GM19324 (cell line): ENCODE results near the gene ADM.
"Not testable (repeated sequence)": the region's sequence is repeated elsewhere in the genome, so short reads cannot be mapped to it uniquely, and the experiment has no call there.

ENCODE experiments used
- ATAC-seq: cut with Tn5 transposase; IDR thresholded peaks from one replicate; pipeline ENCODE4 v1.9.1; 2021; ENCODE audit warnings: mild to moderate bottlenecking, moderate library complexity; ENCODE audit not compliant: unreplicated experiment, low FRiP score

Gene ADM, protein sequence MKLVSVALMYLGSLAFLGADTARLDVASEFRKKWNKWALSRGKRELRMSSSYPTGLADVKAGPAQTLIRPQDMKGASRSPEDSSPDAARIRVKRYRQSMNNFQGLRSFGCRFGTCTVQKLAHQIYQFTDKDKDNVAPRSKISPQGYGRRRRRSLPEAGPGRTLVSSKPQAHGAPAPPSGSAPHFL

DNA sequence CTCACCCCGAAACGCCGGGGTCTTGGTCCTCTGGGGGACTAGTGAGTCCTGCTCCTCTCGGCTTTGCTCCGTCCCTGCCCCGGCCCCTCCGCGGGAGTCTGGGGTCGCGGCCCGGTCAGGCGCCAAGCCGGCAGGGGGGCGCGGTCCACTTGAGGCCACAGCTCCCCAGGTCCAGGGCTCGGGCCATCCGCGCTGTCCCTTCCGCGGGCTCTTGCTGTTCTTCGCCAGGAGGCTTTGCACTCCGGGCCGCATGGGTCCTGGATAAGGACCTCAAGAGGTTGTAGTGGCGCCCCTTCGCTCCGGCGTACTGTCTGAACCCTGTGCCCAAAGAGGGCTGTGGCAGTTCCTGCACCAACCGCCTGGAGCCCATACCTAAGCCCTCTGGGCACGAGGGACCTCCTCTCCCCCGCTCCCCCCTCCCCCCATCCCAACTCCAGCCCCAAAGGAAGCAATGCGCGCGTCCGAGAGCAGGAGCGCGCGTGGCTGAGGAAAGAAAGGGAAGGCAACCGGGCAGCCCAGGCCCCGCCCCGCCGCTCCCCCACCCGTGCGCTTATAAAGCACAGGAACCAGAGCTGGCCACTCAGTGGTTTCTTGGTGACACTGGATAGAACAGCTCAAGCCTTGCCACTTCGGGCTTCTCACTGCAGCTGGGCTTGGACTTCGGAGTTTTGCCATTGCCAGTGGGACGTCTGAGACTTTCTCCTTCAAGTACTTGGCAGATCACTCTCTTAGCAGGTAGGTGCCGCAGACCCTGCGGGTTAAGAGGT, at the start of gene ADM:
Gene ADM (plus strand): TSS at position 579 of the 767 bp plus-strand sequence. CDS start 628 bp downstream, outside the sequence.
- ATAC-seq: no peak

DNA sequence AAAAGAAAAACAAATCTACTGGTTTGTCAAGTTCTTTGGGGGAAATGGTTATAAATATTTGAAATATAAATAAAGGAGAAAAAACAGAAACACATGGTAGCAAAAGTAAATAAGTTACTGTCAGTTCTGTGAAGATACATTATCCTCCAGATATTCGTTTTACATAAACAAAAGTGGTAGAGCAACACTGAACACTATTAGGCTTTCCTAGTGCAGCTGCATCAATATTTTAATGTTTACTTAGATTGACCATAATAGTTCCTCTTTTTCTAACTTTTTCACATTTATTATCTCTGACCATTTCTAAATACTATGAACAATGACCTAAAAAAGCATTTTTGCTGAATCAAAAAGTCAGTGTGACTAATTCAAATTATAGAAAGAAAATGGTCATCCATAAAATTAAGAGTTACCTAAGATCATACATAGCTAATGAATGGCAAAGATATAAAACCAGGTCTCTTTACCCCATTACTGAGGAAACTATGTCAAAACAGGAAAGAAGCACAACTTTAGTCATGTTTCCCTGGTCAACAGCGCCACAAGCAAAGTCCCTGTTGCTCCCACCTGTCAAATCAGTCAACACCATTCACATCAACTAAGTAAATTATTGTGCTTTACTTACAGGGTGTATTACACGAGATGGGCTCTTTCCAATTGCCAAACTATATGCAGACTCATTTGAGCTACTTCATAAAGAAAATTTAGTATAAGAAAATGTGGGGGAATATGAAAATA, 49.3 kb upstream of the ADM start:
- no peak for ATAC-seq

DNA sequence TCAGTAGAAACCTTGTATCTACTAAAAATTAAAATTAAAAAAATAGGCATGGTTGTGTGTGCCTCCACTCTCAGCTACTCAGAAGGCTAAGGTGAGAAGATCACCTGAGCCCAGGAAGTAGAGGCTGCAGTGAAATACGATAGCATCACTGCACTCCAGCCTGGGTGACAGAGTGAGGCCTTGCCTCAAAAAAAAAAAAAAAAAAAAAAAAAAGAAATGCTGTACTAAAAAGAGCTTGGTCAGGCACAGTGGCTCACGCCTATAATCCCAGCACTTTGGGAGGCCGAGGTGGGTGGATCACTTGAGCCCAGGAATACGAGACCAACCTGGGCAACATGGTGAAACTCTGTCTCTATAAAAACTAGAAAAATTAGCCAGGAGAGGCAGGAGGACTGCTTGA, 47.4 kb upstream of the ADM start:
- ATAC-seq: no peak

DNA sequence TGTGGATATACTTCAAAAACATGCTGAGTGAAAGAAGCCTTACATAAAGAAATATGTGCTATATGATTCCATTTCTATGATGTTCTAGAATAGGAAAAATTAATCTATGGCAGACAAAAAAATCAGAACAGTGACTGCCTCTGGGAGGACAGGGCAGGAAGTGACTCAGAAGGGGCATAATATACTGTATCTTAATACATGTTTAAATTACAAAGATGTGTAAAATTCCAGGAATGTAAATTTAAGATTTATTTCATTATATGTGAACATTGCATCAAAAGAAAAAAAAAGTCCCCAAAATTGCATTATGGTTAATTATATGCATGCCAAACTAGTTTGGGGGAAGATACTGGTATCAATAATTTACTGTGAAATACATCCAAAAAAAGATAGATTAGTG, 43.1 kb upstream of the ADM start:
- ATAC-seq: no peak

DNA sequence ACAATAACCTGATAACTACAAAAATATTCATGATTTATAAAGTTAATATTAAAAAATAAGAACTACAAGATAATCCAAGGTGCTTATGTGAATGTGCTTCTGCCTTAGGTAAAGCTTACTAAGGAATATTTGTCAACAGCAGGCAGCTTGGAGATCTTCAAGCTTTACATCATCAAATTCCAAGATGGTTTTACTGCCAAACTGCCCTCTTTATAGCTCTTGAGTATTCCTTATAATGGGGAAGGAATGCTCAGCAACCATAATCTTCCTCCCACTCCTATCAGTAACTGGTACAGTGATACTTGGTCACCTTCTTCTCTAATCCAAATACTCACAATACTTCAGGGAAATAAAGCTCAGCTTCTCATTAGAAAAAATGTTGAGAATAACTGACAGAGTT, 40.9 kb upstream of the ADM start:
- ATAC-seq: no peak

DNA sequence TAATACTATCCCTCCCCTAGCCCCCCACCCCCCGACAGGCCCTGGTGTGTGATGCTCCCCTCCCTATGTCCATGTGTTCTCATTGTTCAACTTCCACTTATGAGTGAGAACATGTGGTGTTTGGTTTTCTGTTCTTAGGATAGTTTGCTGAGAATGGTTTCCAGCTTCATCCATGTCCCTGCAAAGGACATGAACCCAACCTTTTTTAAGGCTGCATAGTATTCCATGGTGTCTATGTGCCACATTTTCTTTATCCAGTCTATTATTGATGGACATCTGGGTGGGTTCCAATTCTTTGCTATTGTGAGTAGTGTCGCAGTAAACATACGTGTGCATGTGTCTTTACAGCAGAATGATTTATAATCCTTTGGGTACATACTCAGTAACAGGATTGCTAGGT, 40.2 kb upstream of the ADM start:
- not testable (repeated sequence) for ATAC-seq

DNA sequence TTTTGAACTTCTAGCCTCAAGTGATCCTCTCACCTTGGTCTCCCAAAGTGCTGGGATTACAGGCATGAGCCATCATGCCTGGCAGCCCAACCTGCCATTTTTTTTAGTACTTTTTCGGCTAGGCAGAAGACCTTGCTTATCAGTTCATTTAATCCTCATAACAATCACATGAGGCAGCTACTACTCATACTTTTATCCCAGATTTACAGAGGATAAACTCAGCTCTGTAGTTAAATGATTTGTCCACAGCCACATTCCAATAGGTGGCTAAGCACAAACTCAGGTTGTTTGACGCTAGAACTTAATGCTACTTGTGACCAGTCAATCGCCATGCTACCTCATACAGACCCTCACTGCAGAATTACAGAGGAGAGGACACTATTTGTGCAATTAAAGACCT, 38.9 kb upstream of the ADM start:
- ATAC-seq: no peak

DNA sequence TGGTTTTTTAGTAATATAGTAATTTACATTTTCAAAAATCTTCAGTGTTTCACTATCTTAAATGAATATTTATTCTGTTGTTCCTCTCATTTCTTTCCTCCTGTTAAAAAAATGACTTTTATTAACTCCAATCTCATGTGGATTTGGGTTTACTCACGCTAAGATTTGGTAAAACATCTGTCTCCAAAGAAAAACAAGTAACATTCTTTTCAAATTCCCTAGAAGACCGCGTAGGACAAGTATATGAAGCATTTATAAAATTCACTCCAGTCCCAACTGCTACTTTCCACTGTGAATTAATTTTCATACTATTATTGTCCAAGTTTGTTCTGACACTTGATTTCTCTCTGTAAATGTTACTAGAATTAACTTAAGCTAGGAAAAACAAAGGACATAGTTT, 37.1 kb upstream of the ADM start:
- no peak for ATAC-seq

DNA sequence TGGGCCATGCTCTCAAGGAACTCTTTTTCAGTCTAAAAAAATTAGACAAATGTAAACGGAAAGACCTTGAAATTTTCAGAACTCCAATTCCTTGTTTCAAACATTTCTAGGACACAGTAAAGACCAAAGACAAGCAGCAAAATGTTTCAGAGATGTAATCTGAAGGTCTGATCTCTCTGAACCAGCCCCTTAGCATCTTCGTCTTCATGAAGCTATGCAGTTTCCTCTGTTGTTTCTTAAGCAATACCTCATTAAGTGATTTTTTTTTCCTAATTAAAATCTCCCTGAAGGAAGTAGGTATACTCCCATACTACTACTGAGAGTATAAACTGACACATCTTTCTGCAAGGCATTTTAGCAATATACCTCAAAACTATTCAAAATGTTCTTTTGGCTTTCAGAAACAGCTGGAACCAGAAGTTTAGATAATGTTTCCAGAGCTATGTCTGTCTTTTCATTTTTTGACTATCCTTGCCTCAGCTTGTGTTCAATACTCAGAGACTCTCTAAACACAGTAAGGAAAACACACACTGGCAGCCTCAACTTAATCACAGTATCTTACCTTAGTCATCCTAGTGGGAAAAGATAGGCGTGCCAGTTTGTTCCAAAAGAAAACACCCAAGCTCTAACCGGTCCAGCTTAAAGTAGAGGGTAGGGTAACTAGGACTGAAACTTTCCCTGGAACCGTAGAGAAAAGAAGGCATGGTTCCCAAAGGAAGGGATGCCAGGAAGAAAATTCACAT, 36.0 kb upstream of the ADM start:
- no peak for ATAC-seq

DNA sequence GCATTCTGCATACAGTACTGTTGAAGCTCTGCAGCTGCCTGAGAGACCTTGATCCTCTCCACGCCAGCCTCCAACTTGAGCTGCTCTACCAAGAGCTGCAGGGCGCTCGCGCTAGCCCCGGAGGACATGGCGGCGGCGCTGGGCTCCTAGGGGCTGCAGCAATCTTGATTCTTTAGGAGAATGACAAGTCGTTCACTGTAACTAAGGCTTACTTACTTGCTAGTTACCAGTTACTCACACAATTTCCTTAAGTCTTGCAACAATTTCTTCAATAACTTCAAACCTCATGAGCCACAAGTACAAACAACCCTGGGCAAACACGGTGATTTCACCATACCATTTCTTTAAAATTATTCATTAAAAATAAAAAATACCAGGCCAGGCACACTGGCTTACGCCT, 32.7 kb upstream of the ADM start:
- ATAC-seq: no peak

DNA sequence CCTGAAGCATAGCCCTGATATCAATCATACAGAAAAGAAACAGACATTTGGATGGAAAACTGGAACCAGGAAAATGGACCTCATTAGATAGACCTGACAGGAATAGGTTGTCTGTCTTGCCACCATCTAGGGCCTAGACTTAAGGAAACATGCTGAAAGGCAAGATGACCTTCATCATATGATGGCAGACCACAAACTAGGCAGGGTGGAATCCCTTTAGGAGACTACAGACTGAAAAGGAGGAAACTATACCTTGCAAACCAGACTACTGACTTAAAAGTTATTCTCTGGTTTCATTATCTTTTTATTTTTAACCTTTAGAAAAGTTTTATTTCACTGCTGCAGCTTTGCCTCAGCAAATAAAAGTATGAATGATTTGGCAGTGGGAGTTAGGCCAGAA, 31.1 kb upstream of the ADM start:
- no peak for ATAC-seq

DNA sequence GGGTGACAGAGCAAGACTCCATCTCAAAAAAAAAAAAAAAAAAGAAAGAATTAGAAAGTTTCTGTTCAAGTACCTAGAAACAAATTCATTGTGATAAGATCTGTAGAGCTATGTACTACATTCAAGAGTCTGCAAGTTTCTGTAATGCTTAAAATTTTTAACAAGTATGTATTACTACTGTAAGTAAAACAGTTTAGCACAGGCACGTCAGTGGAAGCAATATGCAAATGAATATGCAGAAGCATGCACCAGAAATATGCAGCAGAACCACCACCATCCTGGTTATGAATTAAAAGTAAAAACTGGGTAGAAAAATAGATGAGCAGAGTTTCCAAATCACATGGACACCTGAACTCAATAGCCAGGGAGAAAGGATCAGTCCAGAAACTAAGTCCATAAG, 30.1 kb upstream of the ADM start:
- ATAC-seq: no peak

DNA sequence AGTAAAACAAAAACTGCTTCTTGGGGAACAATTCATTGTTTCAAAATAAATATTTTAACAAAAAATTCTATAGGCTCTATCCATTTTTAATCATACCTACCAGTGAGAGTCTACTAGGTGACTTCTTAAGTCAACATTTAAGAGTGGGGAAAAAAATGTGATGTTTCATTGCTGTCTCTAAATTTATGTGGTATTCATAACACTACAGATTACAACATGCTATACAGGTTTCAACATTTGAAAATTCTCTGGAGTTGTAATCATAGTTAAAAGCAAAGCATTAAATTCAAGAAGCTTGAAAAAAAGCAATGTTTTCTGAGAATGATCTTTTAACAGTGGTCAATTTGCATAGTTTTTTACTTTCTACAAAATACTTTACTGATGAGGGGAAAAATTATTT, 29.2 kb upstream of the ADM start:
- ATAC-seq: no peak

DNA sequence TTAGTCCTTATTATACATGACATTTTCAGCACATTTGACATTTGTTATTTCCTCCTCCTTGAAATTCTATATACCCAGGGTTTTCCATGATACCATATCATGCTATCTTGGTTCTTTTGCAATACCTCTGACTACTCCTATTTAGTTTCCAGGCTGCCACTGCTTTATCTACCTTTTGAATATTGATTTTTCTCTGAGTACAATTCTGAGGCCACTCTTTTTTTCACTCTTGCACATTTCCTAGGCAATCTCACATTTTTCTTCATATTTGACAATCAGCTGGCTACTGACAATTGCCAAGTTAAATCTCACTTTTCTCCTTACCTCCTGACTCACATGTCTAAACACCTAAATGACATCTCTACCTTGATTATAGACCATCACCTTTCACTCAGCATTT, 22.8 kb upstream of the ADM start:
- ATAC-seq: no peak

DNA sequence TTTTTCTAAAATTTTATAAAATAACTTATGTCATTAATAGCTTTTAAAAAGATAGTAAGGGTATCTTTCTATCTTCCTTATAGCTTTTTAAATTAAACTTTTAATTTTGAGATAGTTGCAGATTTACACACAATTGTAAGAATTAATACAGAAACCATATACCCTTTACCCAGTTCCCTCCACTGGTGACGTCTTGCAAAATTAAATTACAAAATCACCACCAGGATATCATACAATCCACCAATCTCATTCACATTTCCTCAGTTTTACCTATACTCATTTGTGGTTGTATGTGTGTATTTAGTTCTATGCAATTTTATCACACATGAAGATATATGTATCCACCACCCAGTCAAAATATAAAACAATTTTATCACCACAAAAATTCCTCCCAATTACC, 20.9 kb upstream of the ADM start:
- no peak for ATAC-seq

DNA sequence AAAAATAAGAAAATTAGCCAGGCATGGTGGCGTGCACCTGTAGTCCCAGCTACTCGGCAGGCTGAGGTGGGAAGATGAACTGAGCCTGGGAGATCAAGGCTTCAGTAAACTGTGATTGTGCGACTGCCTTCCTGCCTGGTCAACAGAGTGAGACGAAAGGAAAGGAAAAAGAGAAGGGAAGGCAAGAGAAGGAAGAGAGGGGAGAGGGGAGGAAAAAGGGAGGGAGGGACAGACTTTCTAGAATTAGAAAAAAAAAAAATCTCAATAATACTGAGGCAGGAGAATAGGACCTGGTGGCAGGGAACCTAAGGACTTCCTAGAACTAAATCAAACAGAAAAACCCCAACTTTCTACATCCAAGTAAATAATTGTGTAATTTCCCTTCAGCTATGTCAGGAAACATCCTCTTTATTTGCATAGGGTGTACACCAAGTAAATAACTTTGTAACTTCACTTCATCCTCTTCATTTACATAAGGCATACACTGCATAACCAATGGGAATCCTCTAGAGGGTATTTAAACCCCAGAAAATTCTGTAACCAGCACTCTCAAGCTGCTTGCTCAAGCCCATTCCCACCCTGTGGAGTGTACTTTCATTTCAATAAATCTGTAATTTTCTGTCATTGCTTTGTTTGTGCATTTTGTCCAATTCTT, 19.6 kb upstream of the ADM start:
- ATAC-seq: no peak

DNA sequence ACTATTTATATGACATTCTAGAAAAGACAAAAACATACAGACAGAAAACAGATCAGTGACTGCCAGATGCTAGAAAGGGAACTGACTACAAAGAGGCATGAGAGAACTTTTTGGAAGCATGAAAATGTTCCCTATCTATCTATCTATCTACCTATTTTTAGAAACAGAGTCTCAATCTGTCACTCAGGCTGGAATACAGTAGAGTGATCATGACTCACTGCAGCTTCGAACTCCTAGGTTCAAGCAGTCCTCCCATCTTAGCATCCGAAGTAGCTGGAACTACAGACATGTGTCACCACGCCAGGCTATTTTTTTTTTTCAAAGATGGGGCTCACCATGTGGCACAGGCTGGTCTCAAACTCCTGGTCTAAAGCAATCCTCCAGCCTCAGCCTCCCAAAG, 17.7 kb upstream of the ADM start:
- ATAC-seq: no peak

DNA sequence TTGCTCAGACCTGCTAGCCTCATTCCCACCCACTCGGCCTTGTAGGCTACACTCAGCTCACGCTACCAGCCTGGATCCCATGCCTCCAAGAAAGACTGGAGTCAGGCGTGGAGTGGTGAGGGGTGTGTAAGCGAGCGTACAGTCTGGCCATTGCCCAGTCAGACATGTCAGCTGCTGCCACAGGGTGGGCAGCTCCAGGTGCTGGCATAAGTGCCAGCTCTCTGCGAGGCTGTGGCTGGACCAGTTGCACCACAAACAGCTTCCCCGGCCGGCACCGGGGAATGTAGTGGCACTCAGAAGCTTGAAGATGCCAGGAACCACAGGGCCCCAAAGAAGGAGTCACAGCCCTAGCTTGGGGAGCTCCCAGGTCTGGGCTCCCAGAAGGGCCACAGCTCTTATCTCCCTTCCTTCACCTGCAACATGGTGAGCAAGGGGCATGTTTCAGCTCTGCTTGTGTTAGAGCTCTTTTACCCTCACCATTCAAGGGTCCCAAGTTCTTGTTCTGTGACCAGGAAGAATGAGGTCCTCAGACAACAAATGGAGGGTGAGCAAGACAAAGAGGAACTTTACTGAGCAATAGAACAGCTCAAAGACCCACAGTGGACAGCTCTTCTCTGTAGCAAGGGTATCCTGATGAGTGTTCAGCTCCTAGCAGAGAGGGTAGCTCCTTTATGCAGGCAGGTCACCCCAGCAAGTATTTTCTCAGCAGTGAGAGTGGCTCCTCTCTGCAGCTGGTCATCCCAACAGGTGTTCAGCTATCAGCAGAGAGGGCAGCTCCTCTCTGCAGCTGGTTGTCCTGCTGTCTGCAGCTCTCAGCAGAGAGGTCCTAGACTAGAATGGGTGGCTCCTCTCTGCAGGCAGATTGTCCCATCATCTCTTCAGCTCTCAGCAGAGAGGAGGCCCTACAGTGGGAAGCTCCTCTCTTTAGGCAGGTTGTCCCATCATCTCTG, 16.8 kb upstream of the ADM start:
- no peak for ATAC-seq
